HFF-Myc (cell line): ENCODE data around the gene ATN1.
A peak's percentile ranks its signal among the peaks of the same experiment; 100 is the strongest.

Source experiments
- DNase-seq: peaks from one replicate; pipeline ENCODE4 v3.0.0-alpha.2; 2011; ENCODE audit warnings: low read depth; ENCODE audit errors: extremely low read depth
- H3K4me3 ChIP-seq: replicated peaks from 2 replicates; pipeline ENCODE4 v1.5.1; 2011; ENCODE audit warnings: low read depth, mild to moderate bottlenecking, control low read depth, low read length
- TF ChIP-seq, protein P1 (sequence below): IDR thresholded peaks from 2 replicates; pipeline ENCODE4 v1.5.1; 2012; ENCODE audit warnings: mild to moderate bottlenecking, low read depth, low read length, control low read depth; ENCODE audit errors: missing control alignments

The ATN1 gene

DNA sequence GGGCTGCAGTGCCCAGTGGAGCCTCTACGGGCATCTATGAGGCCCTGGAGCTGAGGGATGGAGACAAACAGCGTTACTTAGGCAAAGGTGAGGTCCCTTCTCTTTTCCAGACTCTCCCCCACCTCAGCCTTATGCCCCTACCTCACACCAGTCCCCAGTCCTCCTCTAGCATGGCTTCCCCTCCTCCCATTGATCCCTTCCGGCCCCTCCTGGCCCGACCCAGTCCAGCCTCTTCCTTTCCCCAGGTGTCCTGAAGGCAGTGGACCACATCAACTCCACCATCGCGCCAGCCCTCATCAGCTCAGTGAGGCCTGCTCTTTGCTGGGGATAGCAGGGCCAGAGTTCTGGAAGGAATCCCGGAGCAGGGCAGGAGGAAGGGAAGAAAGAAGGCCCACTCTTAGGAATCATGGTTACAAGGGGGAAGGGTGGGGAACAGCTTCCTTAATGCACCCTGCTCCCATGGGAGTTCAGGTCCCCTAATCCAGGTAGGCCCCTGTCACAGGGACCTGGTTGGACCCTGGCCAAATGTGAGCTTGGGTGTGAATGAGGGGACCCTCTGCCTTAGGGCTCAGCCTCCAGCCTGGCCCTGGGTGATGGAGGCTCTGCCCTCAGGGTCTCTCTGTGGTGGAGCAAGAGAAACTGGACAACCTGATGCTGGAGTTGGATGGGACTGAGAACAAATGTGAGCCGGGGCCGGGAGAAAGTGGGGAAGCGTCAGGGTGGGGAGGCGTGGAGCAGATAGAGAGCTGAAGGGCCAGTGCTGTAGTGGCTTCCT lies 11.1 kb upstream of the ATN1 start:
- TF ChIP-seq, protein P1, sequence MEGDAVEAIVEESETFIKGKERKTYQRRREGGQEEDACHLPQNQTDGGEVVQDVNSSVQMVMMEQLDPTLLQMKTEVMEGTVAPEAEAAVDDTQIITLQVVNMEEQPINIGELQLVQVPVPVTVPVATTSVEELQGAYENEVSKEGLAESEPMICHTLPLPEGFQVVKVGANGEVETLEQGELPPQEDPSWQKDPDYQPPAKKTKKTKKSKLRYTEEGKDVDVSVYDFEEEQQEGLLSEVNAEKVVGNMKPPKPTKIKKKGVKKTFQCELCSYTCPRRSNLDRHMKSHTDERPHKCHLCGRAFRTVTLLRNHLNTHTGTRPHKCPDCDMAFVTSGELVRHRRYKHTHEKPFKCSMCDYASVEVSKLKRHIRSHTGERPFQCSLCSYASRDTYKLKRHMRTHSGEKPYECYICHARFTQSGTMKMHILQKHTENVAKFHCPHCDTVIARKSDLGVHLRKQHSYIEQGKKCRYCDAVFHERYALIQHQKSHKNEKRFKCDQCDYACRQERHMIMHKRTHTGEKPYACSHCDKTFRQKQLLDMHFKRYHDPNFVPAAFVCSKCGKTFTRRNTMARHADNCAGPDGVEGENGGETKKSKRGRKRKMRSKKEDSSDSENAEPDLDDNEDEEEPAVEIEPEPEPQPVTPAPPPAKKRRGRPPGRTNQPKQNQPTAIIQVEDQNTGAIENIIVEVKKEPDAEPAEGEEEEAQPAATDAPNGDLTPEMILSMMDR = no peak
- no peak for DNase-seq
- no peak overlapping the region for H3K4me3 ChIP-seq

DNA sequence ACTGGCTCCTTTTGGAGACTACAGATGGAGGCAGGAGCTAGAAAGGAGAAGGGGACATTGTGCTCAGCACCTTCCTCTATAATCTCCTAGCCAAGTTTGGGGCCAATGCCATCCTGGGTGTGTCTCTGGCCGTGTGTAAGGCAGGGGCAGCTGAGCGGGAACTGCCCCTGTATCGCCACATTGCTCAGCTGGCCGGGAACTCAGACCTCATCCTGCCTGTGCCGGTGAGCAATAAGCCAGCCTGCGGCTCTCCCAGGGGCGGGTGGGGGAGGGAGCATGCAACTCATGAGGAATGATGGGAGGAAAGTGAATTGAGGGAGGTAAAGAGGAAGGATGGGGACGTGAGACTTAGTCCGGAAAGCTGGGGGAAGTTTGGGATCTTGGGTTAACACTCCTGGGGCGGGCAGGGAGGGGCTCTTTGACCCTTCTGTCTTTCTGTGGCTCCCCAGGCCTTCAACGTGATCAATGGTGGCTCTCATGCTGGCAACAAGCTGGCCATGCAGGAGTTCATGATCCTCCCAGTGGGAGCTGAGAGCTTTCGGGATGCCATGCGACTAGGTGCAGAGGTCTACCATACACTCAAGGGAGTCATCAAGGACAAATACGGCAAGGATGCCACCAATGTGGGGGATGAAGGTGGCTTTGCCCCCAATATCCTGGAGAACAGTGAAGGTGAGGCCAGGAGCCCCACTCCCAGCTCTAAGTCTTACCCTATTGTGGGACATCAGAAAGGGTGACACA lies 10.1 kb upstream of the ATN1 start:
- no peak overlapping the region for H3K4me3 ChIP-seq
- TF ChIP-seq, protein P1 = no peak
- DNase-seq = no peak

DNA sequence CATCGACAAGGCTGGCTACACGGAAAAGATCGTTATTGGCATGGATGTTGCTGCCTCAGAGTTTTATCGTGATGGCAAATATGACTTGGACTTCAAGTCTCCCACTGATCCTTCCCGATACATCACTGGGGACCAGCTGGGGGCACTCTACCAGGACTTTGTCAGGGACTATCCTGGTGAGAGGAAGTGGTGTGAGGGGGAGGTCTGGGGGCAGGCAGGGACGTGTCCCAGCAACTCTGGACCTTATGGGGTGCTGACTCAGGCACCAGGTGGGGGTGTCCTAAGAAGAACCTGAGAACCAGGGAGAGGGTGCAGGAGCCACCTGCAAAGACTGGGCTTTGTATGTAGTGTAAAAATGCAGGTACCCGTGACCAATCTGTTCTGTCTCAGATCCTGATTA lies 8.2 kb upstream of the ATN1 start:
- TF ChIP-seq, protein P1 = peak; percentile 9
- DNase-seq = no peak
- H3K4me3 ChIP-seq = no peak overlapping the region

DNA sequence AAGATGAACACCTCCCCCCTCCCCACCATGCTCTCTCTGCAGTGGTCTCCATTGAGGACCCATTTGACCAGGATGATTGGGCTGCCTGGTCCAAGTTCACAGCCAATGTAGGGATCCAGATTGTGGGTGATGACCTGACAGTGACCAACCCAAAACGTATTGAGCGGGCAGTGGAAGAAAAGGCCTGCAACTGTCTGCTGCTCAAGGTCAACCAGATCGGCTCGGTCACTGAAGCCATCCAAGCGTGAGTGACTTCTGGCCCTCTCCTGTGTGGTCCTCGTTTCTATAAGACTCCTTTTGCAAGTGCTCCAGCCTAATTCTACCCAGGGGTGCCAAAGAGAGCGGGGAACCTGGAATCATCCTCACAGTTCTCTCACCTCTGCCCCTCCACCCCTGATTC lies 6.2 kb upstream of the ATN1 start:
- no peak overlapping the region for H3K4me3 ChIP-seq
- no peak for DNase-seq
- TF ChIP-seq, protein P1 = no peak

DNA sequence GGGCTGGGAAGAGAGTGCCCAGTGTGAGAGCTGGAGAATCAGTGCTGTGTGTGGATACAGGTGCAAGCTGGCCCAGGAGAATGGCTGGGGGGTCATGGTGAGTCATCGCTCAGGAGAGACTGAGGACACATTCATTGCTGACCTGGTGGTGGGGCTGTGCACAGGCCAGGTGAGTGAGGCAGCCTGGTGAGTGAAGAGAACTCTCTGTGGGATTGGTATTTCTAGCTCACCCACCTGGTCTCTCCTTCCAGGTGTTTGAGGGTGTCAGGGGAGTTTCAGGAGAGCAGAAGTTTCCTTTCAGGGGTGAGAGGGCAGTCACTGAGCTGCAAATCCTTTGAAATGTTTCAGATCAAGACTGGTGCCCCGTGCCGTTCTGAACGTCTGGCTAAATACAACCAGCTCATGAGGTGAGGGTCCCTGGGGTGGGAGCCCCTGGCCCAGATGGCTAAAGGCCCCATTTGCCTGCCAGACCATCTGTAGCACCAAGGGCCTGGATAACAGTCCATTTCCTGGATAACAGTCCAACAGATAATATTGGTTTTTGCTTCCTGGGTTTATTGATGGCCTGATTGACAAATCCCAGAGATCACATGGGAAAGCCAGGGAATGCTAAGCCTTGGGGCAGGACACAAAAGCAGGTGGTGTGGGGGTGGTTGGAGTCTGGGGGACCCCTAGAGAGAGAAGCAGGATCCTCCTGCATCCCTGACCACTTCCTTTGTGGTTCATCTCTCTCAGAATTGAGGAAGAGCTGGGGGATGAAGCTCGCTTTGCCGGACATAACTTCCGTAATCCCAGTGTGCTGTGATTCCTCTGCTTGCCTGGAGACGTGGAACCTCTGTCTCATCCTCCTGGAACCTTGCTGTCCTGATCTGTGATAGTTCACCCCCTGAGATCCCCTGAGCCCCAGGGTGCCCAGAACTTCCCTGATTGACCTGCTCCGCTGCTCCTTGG lies 5.5 kb upstream of the ATN1 start:
- no peak for DNase-seq
- H3K4me3 ChIP-seq = no peak overlapping the region
- TF ChIP-seq, protein P1 = no peak

DNA sequence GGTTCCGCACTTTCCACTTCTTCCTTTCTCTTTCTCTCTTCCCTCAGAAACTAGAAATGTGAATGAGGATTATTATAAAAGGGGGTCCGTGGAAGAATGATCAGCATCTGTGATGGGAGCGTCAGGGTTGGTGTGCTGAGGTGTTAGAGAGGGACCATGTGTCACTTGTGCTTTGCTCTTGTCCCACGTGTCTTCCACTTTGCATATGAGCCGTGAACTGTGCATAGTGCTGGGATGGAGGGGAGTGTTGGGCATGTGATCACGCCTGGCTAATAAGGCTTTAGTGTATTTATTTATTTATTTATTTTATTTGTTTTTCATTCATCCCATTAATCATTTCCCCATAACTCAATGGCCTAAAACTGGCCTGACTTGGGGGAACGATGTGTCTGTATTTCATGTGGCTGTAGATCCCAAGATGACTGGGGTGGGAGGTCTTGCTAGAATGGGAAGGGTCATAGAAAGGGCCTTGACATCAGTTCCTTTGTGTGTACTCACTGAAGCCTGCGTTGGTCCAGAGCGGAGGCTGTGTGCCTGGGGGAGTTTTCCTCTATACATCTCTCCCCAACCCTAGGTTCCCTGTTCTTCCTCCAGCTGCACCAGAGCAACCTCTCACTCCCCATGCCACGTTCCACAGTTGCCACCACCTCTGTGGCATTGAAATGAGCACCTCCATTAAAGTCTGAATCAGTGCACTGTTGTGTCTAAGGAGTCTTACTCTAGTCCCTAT lies 4.6 kb upstream of the ATN1 start:
- no peak for DNase-seq
- H3K4me3 ChIP-seq = no peak overlapping the region
- TF ChIP-seq, protein P1 = no peak
